Adrenal gland (tissue), 5 donors: ENCODE results near the gene GOLGA6L7.
"Not testable (repeated sequence)": the region's sequence is repeated elsewhere in the genome, so short reads cannot be mapped to it uniquely, and the experiment has no call there.

ENCODE experiments used
- POLR2A ChIP-seq, 2 donors: fragments of 450-650 bp; IDR thresholded peaks; one replicate each; pipeline ENCODE4 v1.6.1; 2017; ENCODE audit warnings: antibody characterized with exemption in 2 of 2, mild to moderate bottlenecking in 2 of 2, moderate library complexity in 1 of 2
- TF ChIP-seq, protein P1 (sequence below), 6 experiments: fragments of 450-650 bp in 4 of 6; fragments of 200-600 bp in 2 of 6; sonication (generic) in 1 of 6; IDR thresholded peaks; 1 replicate in 5 of 6; 2 replicates in 1 of 6; pipeline versions ENCODE4 v1.5.1 to v1.8.0; 2016 to 2021; ENCODE audit warnings: antibody characterized with exemption in 6 of 6, mild to moderate bottlenecking in 2 of 6, moderate library complexity in 1 of 6
- donor health status: DM: no; HTN: no; CAD: no.

DNA sequence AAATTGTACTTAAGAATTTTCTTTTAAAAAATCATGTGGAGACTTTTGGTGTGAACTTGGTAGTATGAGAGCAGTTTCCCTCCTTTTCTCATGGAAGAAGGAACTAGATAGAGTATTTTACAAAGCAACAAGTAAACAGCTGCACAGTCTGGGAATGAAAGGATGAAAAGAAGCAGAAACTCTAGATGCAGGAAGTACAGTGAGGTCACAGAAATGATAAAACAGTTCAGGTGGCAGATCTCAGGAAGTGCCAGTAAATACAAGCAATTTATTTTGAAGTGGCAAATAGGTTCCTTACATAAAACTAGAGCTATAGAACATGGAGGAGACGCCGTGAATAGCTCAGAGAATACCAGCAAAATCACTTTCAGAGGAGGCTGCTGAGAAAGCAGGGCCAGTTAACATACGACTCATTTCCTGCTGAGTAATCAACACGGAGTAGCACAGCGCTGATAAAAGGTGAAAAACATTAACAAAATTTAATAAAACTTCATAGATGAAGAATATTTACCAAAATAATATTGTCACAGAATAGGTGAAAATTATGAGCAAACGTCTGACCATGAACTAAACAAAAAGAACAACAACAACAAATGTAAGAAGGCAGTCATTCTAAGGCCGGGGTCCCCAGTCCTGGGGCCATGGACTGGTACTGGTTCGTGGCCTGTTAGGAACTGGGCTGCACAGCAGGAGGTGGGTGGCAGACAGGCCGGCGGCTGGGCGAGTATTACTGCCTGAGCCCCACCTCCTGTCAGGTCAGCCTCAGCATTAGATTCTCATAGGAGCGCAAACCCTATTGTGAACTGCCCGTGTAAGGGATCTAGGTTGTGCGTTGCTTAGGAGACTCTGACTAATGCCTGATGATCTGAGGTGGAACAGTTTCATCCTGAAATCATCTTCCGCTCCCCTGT lies 29.2 kb downstream of the GOLGA6L7 start:
- TF ChIP-seq, protein P1, sequence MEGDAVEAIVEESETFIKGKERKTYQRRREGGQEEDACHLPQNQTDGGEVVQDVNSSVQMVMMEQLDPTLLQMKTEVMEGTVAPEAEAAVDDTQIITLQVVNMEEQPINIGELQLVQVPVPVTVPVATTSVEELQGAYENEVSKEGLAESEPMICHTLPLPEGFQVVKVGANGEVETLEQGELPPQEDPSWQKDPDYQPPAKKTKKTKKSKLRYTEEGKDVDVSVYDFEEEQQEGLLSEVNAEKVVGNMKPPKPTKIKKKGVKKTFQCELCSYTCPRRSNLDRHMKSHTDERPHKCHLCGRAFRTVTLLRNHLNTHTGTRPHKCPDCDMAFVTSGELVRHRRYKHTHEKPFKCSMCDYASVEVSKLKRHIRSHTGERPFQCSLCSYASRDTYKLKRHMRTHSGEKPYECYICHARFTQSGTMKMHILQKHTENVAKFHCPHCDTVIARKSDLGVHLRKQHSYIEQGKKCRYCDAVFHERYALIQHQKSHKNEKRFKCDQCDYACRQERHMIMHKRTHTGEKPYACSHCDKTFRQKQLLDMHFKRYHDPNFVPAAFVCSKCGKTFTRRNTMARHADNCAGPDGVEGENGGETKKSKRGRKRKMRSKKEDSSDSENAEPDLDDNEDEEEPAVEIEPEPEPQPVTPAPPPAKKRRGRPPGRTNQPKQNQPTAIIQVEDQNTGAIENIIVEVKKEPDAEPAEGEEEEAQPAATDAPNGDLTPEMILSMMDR (IDR thresholded peaks at IDR 0.05), result not testable (repeated sequence)
- TF ChIP-seq POLR2A (IDR thresholded peaks at IDR 0.05), result not testable (repeated sequence)
